Measurements from ENCODE around the gene OR4K1.

DNA sequence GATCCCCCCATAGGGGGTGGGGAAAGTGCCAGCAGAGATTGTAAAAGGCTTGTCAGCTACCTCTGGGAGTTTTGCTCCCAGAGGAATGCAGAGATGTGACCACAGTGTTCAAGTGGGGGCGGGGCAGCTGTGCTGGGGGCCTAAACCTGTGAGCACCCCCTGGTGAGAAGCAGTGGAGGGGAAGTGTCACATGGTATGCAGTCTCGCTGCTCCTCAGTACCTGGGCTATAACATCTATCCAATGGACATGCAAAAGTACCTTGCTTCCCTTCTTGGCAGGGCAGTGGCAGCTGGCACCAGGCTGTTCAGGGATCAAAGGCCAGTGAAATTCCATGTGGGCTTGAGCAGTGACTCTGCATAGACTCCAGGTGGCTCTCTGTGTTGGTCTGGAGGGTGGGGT is 35.4 kb upstream of the OR4K1 start:
- TF ChIP-seq POLR2A (IDR thresholded peaks at IDR 0.05), result no peak
- TF ChIP-seq, protein P1, sequence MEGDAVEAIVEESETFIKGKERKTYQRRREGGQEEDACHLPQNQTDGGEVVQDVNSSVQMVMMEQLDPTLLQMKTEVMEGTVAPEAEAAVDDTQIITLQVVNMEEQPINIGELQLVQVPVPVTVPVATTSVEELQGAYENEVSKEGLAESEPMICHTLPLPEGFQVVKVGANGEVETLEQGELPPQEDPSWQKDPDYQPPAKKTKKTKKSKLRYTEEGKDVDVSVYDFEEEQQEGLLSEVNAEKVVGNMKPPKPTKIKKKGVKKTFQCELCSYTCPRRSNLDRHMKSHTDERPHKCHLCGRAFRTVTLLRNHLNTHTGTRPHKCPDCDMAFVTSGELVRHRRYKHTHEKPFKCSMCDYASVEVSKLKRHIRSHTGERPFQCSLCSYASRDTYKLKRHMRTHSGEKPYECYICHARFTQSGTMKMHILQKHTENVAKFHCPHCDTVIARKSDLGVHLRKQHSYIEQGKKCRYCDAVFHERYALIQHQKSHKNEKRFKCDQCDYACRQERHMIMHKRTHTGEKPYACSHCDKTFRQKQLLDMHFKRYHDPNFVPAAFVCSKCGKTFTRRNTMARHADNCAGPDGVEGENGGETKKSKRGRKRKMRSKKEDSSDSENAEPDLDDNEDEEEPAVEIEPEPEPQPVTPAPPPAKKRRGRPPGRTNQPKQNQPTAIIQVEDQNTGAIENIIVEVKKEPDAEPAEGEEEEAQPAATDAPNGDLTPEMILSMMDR (IDR thresholded peaks at IDR 0.05), result no peak
